Gastrocnemius medialis (tissue), 4 donors: ENCODE data around the gene PRSS2. TPM values are rescaled to one million over a fixed set of nuclear protein-coding genes. Genes with fewer than 3 reads are reported as not detected.

Source experiments
- ATAC-seq, 2 donors: fragments of 150-250 bp; one replicate each; pipeline ENCODE4 v1.9.1; 2016
- DNase-seq, 2 donors: peaks; one replicate each; pipeline ENCODE4 v3.0.0-alpha.2; 2019
- H3K27ac ChIP-seq, 4 donors: fragments of 200-600 bp; sonication (generic); 1 replicate in 1 of 4; 2 replicates in 3 of 4; pipeline ENCODE4 v1.5.1; 2016 to 2018; ENCODE audit warnings: mild to moderate bottlenecking in 2 of 4, moderate library complexity in 1 of 4
- H3K27me3 ChIP-seq, 3 donors: fragments of 200-600 bp; sonication (generic) in 2 of 3; 1 replicate in 1 of 3; 2 replicates in 2 of 3; pipeline versions ENCODE4 v1.5.1 to v1.6.0; 2016 to 2019; ENCODE audit warnings: mild to moderate bottlenecking in 1 of 3, moderate library complexity in 1 of 3
- H3K36me3 ChIP-seq, 2 donors: fragments of 200-600 bp; sonication (generic) in 1 of 2; one replicate each; pipeline ENCODE4 v1.5.1; 2017 to 2018
- H3K4me1 ChIP-seq, 2 donors: fragments of 200-600 bp; sonication (generic) in 1 of 2; one replicate each; pipeline ENCODE4 v1.5.1; 2016 to 2017; ENCODE audit warnings: mild to moderate bottlenecking in 2 of 2
- H3K4me3 ChIP-seq, 4 donors: fragments of 200-600 bp; sonication (generic) in 3 of 4; 1 replicate in 1 of 4; 2 replicates in 3 of 4; pipeline ENCODE4 v1.5.1; 2016 to 2019; ENCODE audit warnings: mild to moderate bottlenecking in 2 of 4
- H3K9me3 ChIP-seq, 3 donors: fragments of 200-600 bp; sonication (generic) in 2 of 3; 1 replicate in 1 of 3; 2 replicates in 2 of 3; pipeline ENCODE4 v1.5.1; 2016 to 2019
- POLR2A ChIP-seq, 2 donors: fragments of 450-650 bp; IDR thresholded peaks; one replicate each; pipeline ENCODE4 v1.6.1; 2017; ENCODE audit warnings: antibody characterized with exemption in 2 of 2, mild to moderate bottlenecking in 2 of 2, moderate library complexity in 2 of 2
- in situ Hi-C, 4 donors: fragments of 200-750 bp; cut with MboI; loops; one replicate each; pipeline versions ENCODE4 v1.15.0 to v1.8.0; 2017; ENCODE audit warnings: low sequenced_read_pairs in 4 of 4
- intact Hi-C: fragments of 100-400 bp; cut with DNase I; formaldehyde crosslinking; loops from one replicate; pipeline ENCODE4 v1.15.1; 2023; ENCODE audit warnings: low total_unique reads
- total RNA-seq, 4 donors: library from RNA; depleted of rRNA; stranded (reverse); fragments of >200 nt; gene quantifications; one replicate each; pipeline versions ENCODE4 v1.1.0 to v1.2.3, GENCODE V29; 2016
- TF ChIP-seq, protein P1 (sequence below), 5 experiments: fragments of 450-650 bp in 3 of 5; fragments of 200-600 bp in 2 of 5; sonication (generic) in 2 of 5; IDR thresholded peaks in 4 of 5; conservative IDR thresholded peaks in 1 of 5; 1 replicate in 4 of 5; 2 replicates in 1 of 5; pipeline ENCODE4 v1.5.1; 2016 to 2019; ENCODE audit warnings: antibody characterized with exemption in 5 of 5, mild to moderate bottlenecking in 3 of 5, moderate library complexity in 3 of 5

Gene PRSS2
- total RNA-seq, 4 donors from 2014 or later = not detected

DNA sequence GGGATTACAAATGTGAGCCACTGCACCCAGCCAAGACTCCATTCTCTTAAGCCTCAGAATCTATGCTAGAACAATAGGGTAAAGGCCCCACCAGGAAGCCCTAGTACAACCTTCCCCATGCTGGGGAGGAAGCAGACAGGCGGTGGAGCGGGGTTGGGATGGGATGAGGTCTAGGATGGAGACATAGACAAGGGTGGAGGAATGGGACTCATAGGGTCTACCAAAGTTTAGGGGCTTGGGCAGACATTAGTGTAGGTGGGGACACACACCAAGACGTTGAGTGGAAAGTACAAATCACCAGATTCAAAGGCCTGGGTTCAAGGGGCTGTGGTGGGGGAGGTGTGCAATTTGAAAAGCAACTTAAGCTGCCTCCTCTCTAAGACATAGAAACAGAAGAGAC lies 19.3 kb downstream of the PRSS2 start:
- no peak for DNase-seq
- in situ Hi-C loops = loop anchor here in 1 of 4 donors (25.0 kb wide), 1 partner anchor 153 kb away; no protein-coding TSS in a partner anchor
- Histone ChIP-seq H3K4me3 (no peak overlapping the region), H3K9me3 (no peaks in the 10 kb centered on the region), H3K27ac (no peak overlapping the region), H3K4me1 (no peaks in the 10 kb centered on the region), H3K27me3 (no peaks in the 10 kb centered on the region), H3K36me3 (no peaks in the 10 kb centered on the region)
- TF ChIP-seq, protein P1, sequence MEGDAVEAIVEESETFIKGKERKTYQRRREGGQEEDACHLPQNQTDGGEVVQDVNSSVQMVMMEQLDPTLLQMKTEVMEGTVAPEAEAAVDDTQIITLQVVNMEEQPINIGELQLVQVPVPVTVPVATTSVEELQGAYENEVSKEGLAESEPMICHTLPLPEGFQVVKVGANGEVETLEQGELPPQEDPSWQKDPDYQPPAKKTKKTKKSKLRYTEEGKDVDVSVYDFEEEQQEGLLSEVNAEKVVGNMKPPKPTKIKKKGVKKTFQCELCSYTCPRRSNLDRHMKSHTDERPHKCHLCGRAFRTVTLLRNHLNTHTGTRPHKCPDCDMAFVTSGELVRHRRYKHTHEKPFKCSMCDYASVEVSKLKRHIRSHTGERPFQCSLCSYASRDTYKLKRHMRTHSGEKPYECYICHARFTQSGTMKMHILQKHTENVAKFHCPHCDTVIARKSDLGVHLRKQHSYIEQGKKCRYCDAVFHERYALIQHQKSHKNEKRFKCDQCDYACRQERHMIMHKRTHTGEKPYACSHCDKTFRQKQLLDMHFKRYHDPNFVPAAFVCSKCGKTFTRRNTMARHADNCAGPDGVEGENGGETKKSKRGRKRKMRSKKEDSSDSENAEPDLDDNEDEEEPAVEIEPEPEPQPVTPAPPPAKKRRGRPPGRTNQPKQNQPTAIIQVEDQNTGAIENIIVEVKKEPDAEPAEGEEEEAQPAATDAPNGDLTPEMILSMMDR (IDR thresholded peaks at IDR 0.05 in 4 of 5, conservative IDR thresholded peaks at IDR 0.05 in 1 of 5) = no peak
- TF ChIP-seq POLR2A (IDR thresholded peaks at IDR 0.05) = no peak
- intact Hi-C loops = no loop called here
- ATAC-seq = no peak

DNA sequence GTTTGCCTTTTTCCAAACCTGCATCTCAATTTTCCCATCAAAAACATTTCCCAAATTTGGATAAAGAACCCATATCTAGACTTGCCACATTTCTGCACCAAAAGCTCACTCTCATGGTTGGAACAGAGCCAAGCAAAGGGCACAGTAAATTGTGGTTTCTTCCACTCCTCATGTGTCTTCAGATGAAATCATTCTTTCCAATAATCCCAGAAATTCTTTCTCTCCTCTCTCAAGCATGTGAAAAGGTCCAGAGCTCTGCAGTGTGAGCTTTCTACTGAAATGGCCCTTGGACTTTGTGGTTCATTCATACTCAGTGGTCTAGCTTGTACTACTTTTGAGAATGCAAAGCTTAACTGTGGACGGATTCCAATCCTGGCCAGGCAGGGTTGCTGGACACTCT lies 19.8 kb downstream of the PRSS2 start:
- Histone ChIP-seq H3K27me3 (peaks cover 0 to 4% (median 0%) of the 10 kb centered on the region in 3 donors), H3K27ac (no peak overlapping the region), H3K4me1 (no peaks in the 10 kb centered on the region), H3K9me3 (no peaks in the 10 kb centered on the region), H3K36me3 (no peaks in the 10 kb centered on the region), H3K4me3 (no peak overlapping the region)
- ATAC-seq (no peak), DNase-seq (no peak)
- intact Hi-C loops (no loop called here), in situ Hi-C loops (loop anchor here in 1 of 4 donors (25.0 kb wide), 1 partner anchor 153 kb away; no protein-coding TSS in a partner anchor)
- TF ChIP-seq, protein P1 (IDR thresholded peaks at IDR 0.05 in 4 of 5, conservative IDR thresholded peaks at IDR 0.05 in 1 of 5) = no peak
- TF ChIP-seq POLR2A (IDR thresholded peaks at IDR 0.05) = no peak

DNA sequence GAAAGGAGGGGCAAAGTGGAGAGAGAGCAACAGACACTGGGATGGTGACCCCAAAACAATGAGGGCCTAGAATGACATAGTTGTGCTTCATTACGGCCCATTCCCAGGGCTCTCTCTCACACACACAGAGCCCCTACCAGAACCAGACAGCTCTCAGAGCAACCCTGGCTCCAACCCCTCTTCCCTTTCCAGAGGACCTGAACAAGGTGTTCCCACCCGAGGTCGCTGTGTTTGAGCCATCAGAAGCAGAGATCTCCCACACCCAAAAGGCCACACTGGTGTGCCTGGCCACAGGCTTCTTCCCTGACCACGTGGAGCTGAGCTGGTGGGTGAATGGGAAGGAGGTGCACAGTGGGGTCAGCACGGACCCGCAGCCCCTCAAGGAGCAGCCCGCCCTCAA lies 20.7 kb downstream of the PRSS2 start:
- in situ Hi-C loops = loop anchor here in 1 of 4 donors (25.0 kb wide), 1 partner anchor 154 kb away; no protein-coding TSS in a partner anchor
- DNase-seq = no peak
- Histone ChIP-seq H3K36me3 (no peaks in the 10 kb centered on the region), H3K4me3 (no peak overlapping the region), H3K27me3 (peaks cover 6 to 12% (median 9%) of the 10 kb centered on the region in 3 donors), H3K9me3 (no peaks in the 10 kb centered on the region), H3K4me1 (peaks cover 2% of the 10 kb centered on the region in 2 donors), H3K27ac (no peak overlapping the region)
- intact Hi-C loops = no loop called here
- TF ChIP-seq POLR2A (IDR thresholded peaks at IDR 0.05) = no peak
- TF ChIP-seq, protein P1 (IDR thresholded peaks at IDR 0.05 in 4 of 5, conservative IDR thresholded peaks at IDR 0.05 in 1 of 5) = no peak
- ATAC-seq = no peak

DNA sequence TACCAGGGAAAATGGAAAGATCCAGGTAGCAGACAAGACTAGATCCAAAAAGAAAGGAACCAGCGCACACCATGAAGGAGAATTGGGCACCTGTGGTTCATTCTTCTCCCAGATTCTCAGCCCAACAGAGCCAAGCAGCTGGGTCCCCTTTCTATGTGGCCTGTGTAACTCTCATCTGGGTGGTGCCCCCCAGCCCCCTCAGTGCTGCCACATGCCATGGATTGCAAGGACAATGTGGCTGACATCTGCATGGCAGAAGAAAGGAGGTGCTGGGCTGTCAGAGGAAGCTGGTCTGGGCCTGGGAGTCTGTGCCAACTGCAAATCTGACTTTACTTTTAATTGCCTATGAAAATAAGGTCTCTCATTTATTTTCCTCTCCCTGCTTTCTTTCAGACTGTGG lies 21.4 kb downstream of the PRSS2 start:
- H3K4me1 ChIP-seq = peaks cover 4 to 8% of the 10 kb centered on the region in 2 donors
- intact Hi-C loops (no loop called here), in situ Hi-C loops (loop anchor here in 1 of 4 donors (25.0 kb wide), 1 partner anchor 155 kb away; no protein-coding TSS in a partner anchor)
- no peak for DNase-seq
- TF ChIP-seq, protein P1 (IDR thresholded peaks at IDR 0.05 in 4 of 5, conservative IDR thresholded peaks at IDR 0.05 in 1 of 5) = no peak
- no peak for TF ChIP-seq POLR2A (IDR thresholded peaks at IDR 0.05)
- peaks cover 13 to 18% (median 15%) of the 10 kb centered on the region in 3 donors for H3K27me3 ChIP-seq
- no peaks in the 10 kb centered on the region for H3K36me3 ChIP-seq
- H3K4me3 ChIP-seq = no peak overlapping the region
- H3K27ac ChIP-seq = no peak overlapping the region
- no peaks in the 10 kb centered on the region for H3K9me3 ChIP-seq
- ATAC-seq = no peak

DNA sequence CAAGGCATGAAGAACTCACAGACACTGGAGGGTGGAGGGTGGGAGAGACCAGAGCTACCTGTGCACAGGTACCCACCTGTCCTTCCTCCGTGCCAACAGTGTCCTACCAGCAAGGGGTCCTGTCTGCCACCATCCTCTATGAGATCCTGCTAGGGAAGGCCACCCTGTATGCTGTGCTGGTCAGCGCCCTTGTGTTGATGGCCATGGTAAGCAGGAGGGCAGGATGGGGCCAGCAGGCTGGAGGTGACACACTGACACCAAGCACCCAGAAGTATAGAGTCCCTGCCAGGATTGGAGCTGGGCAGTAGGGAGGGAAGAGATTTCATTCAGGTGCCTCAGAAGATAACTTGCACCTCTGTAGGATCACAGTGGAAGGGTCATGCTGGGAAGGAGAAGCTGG lies 21.8 kb downstream of the PRSS2 start:
- in situ Hi-C loops (loop anchor here in 1 of 4 donors (25.0 kb wide), 1 partner anchor 155 kb away; no protein-coding TSS in a partner anchor), intact Hi-C loops (no loop called here)
- H3K4me3 ChIP-seq = no peak overlapping the region
- DNase-seq = no peak
- H3K27ac ChIP-seq = no peak overlapping the region
- peaks cover 17 to 23% (median 20%) of the 10 kb centered on the region in 3 donors for H3K27me3 ChIP-seq
- ATAC-seq = no peak
- TF ChIP-seq, protein P1 (IDR thresholded peaks at IDR 0.05 in 4 of 5, conservative IDR thresholded peaks at IDR 0.05 in 1 of 5) = no peak
- no peak for TF ChIP-seq POLR2A (IDR thresholded peaks at IDR 0.05)
- H3K36me3 ChIP-seq = no peaks in the 10 kb centered on the region
- H3K9me3 ChIP-seq = no peaks in the 10 kb centered on the region
- peaks cover 7 to 13% of the 10 kb centered on the region in 2 donors for H3K4me1 ChIP-seq
